PC-9 (cell line): ENCODE results near the gene C4orf54. TPM values are rescaled to one million over a fixed set of nuclear protein-coding genes. Genes with fewer than 3 reads are reported as not detected.

Experiments used
- BruUV-seq: library from RNA; stranded (reverse); fragments of 400-500 nt; replicated peaks from 2 replicates; lab custom pipeline; 2021; lab: Mats Ljungman, UMichigan
- CTCF ChIA-PET: fragments of 300-600 bp; sonication (Branson Sonifier 250); formaldehyde crosslinking; loops from one replicate; lab custom pipeline; 2022; ENCODE audit warnings: antibody characterized with exemption; lab: Charles Lee
- POLR2A ChIA-PET: fragments of 300-600 bp; sonication (Branson Sonifier 250); formaldehyde crosslinking; loops from one replicate; lab custom pipeline; 2022; ENCODE audit warnings: antibody characterized with exemption; ENCODE audit not compliant: unreplicated experiment; lab: Charles Lee
- DNase-seq, 2 experiments: peaks; one replicate each; pipeline versions ENCODE4 v3.0.0 to v3.0.0-alpha.2; 2015 to 2022; ENCODE audit warnings: mixed read lengths in 1 of 2
- H2AFZ ChIP-seq: fragments of 200-600 bp; sonication (generic); 2 replicates; pipeline ENCODE4 v1.8.1; 2017; ENCODE audit warnings: antibody characterized with exemption
- H3F3A ChIP-seq: fragments of 200-600 bp; sonication (generic); 2 replicates; pipeline ENCODE4 v1.8.1; 2017; ENCODE audit warnings: antibody characterized with exemption, mild to moderate bottlenecking, low read depth; ENCODE audit not compliant: insufficient read depth
- H3K27ac ChIP-seq: fragments of 200-600 bp; sonication (generic); 2 replicates; pipeline ENCODE4 v1.6.1; 2016; ENCODE audit warnings: mixed run types
- H3K27me3 ChIP-seq: fragments of 200-600 bp; sonication (generic); 2 replicates; pipeline ENCODE4 v1.6.1; 2016; ENCODE audit warnings: low read depth, mixed run types; ENCODE audit not compliant: insufficient read depth
- H3K36me3 ChIP-seq: fragments of 200-600 bp; sonication (generic); 2 replicates; pipeline ENCODE4 v1.6.1; 2016; ENCODE audit warnings: low read depth, mixed run types
- H3K4me1 ChIP-seq: fragments of 200-600 bp; sonication (generic); replicated peaks from 2 replicates; pipeline ENCODE4 v1.6.1; 2016; ENCODE audit warnings: mixed run types; ENCODE audit not compliant: insufficient read depth
- H3K4me2 ChIP-seq: fragments of 200-600 bp; sonication (generic); 2 replicates; pipeline ENCODE4 v1.6.1; 2017; ENCODE audit warnings: mixed run types
- H3K4me3 ChIP-seq: fragments of 200-600 bp; sonication (generic); 2 replicates; pipeline ENCODE4 v1.6.1; 2016; ENCODE audit warnings: mixed run types
- H3K79me2 ChIP-seq: fragments of 200-600 bp; sonication (generic); 2 replicates; pipeline ENCODE4 v1.6.1; 2017; ENCODE audit warnings: low read depth, mixed run types
- H3K9me2 ChIP-seq: fragments of 200-600 bp; sonication (generic); 2 replicates; pipeline ENCODE4 v1.8.1; 2017; ENCODE audit warnings: mild to moderate bottlenecking; ENCODE audit not compliant: insufficient read depth
- H3K9me3 ChIP-seq: fragments of 200-600 bp; sonication (generic); 2 replicates; pipeline ENCODE4 v1.8.1; 2016; ENCODE audit warnings: low read depth; ENCODE audit not compliant: insufficient read depth
- H4K20me1 ChIP-seq: fragments of 200-600 bp; sonication (generic); 2 replicates; pipeline ENCODE4 v1.8.1; 2017; ENCODE audit not compliant: insufficient read depth
- EZH2 ChIP-seq: fragments of 200-600 bp; sonication (generic); IDR thresholded peaks from 2 replicates; pipeline ENCODE4 v1.8.0; 2017; ENCODE audit warnings: antibody characterized with exemption, low read depth
- intact Hi-C: fragments of 100-400 bp; cut with micrococcal nuclease; formaldehyde crosslinking; loops from one replicate; pipeline ENCODE4 v1.10.0; 2022; ENCODE audit not compliant: unreplicated experiment
- total RNA-seq: library from RNA; stranded (reverse); gene quantifications from 2 replicates; pipeline ENCODE4 v1.2.3, GENCODE V29; 2021
- TF ChIP-seq, protein P1 (sequence below): fragments of 200-600 bp; sonication (generic); conservative IDR thresholded peaks from 2 replicates; pipeline ENCODE4 v1.6.1; 2017; ENCODE audit warnings: mixed run types, antibody characterized with exemption, mild to moderate bottlenecking, moderate library complexity

The C4orf54 gene
- total RNA-seq, 1 experiment from 2014 or later: 0.22 TPM

- intact Hi-C loops: no loop called here
- ChIA-PET CTCF (no interaction called here), POLR2A (no interaction called here)
- Histone ChIP-seq H3F3A (no peaks in the 10 kb centered on the region), H3K27ac (no peak overlapping the region), H3K9me2 (no peaks in the 10 kb centered on the region), H3K4me1 (no peaks in the 10 kb centered on the region), H2AFZ (no peak overlapping the region), H3K36me3 (no peaks in the 10 kb centered on the region), H3K79me2 (no peaks in the 10 kb centered on the region), H3K27me3 (no peaks in the 10 kb centered on the region), H3K4me2 (no peak overlapping the region), H3K9me3 (no peaks in the 10 kb centered on the region), H4K20me1 (no peaks in the 10 kb centered on the region), H3K4me3 (no peak overlapping the region)
- no TSS peak for BruUV-seq
- no peak for DNase-seq
- TF ChIP-seq, protein P1, sequence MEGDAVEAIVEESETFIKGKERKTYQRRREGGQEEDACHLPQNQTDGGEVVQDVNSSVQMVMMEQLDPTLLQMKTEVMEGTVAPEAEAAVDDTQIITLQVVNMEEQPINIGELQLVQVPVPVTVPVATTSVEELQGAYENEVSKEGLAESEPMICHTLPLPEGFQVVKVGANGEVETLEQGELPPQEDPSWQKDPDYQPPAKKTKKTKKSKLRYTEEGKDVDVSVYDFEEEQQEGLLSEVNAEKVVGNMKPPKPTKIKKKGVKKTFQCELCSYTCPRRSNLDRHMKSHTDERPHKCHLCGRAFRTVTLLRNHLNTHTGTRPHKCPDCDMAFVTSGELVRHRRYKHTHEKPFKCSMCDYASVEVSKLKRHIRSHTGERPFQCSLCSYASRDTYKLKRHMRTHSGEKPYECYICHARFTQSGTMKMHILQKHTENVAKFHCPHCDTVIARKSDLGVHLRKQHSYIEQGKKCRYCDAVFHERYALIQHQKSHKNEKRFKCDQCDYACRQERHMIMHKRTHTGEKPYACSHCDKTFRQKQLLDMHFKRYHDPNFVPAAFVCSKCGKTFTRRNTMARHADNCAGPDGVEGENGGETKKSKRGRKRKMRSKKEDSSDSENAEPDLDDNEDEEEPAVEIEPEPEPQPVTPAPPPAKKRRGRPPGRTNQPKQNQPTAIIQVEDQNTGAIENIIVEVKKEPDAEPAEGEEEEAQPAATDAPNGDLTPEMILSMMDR: no peak
- TF ChIP-seq EZH2: no peak
Observed at GRCh38 chr4:99628040-99628439, 29.6 kb downstream of the C4orf54 start.

- Histone ChIP-seq H2AFZ (no peak overlapping the region), H3F3A (no peaks in the 10 kb centered on the region), H3K4me3 (no peak overlapping the region), H4K20me1 (no peaks in the 10 kb centered on the region), H3K9me2 (no peaks in the 10 kb centered on the region), H3K4me1 (no peaks in the 10 kb centered on the region), H3K36me3 (no peaks in the 10 kb centered on the region), H3K27ac (no peak overlapping the region), H3K79me2 (no peaks in the 10 kb centered on the region), H3K27me3 (no peaks in the 10 kb centered on the region), H3K9me3 (no peaks in the 10 kb centered on the region), H3K4me2 (no peak overlapping the region)
- no peak for DNase-seq
- POLR2A ChIA-PET: no interaction called here
- CTCF ChIA-PET: no interaction called here
- BruUV-seq: no TSS peak
- no peak for TF ChIP-seq EZH2
- intact Hi-C loops: no loop called here
Observed at GRCh38 chr4:99625369-99625768, 32.3 kb downstream of the C4orf54 start.

DNA sequence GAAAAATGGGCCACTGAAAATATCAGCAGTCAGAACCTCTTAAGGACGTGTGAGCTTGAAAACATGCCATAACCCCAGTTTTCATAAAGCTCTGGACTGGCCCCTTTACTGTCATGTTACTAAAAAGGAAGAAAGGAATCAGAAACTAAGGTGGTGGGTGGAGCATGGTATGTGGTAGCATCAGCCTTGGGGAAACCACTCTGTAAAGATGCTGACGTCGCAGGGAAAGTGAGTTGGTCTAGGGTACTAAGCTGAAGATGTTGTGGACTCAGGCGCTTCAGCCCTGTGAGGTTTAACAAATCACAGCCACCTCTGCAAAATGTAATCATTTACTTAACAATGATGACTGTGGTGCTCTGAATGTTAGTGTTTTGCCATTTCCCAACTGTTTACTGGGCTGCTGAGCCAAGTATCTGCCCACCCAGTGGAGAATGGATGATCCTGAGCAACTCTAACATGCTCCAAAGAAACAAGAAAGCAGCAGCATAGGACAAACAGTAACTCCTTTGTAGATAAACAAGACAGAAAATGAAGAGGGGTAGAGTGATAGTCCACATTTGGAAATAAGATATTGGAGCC lies 33.4 kb downstream of the C4orf54 start:
- H3K9me2 ChIP-seq: no peaks in the 10 kb centered on the region
- no peaks in the 10 kb centered on the region for H3K36me3 ChIP-seq
- no peak for DNase-seq
- no peak overlapping the region for H3K27ac ChIP-seq
- no peaks in the 10 kb centered on the region for H3K4me1 ChIP-seq
- no peaks in the 10 kb centered on the region for H3K79me2 ChIP-seq
- no peak overlapping the region for H3K4me3 ChIP-seq
- ChIA-PET POLR2A (no interaction called here), CTCF (no interaction called here)
- H3K4me2 ChIP-seq: no peak overlapping the region
- no peaks in the 10 kb centered on the region for H3F3A ChIP-seq
- BruUV-seq: no TSS peak
- no peaks in the 10 kb centered on the region for H3K27me3 ChIP-seq
- no peaks in the 10 kb centered on the region for H3K9me3 ChIP-seq
- H4K20me1 ChIP-seq: no peaks in the 10 kb centered on the region
- no peak overlapping the region for H2AFZ ChIP-seq
- TF ChIP-seq, protein P1: no peak
- no peak for TF ChIP-seq EZH2
- intact Hi-C loops: no loop called here

- Histone ChIP-seq H3K9me3 (no peaks in the 10 kb centered on the region), H3K27me3 (no peaks in the 10 kb centered on the region), H3K9me2 (no peaks in the 10 kb centered on the region), H3F3A (no peaks in the 10 kb centered on the region), H3K4me1 (no peaks in the 10 kb centered on the region), H2AFZ (no peak overlapping the region), H3K27ac (no peak overlapping the region), H3K36me3 (no peaks in the 10 kb centered on the region), H3K4me3 (no peak overlapping the region), H4K20me1 (no peaks in the 10 kb centered on the region), H3K4me2 (no peak overlapping the region), H3K79me2 (no peaks in the 10 kb centered on the region)
- BruUV-seq: no TSS peak
- TF ChIP-seq EZH2: no peak
- TF ChIP-seq, protein P1: no peak
- ChIA-PET POLR2A (no interaction called here), CTCF (no interaction called here)
- intact Hi-C loops: no loop called here
- DNase-seq: no peak
Observed at GRCh38 chr4:99622341-99622740, 35.3 kb downstream of the C4orf54 start.
